ENCODE measurements around the gene GRID1. TPM values are rescaled to one million over a fixed set of nuclear protein-coding genes. Genes with fewer than 3 reads are reported as not detected.

GRID1 gene
- total RNA-seq, 1 experiment from 2014 or later = not detected

- CTCF ChIA-PET = no interaction called here
- H3K4me3 ChIP-seq = no peak overlapping the region
- TF ChIP-seq EZH2 (IDR thresholded peaks at IDR 0.05; ENCODE audit: low read depth) = no peak
- no peak for TF ChIP-seq CTCF (conservative IDR thresholded peaks at IDR 0.05)
- intact Hi-C loops (cut with micrococcal nuclease; ENCODE audit: unreplicated experiment) = no loop called here
- H4K20me1 ChIP-seq (ENCODE audit: insufficient read depth) = no peaks in the 10 kb centered on the region
- no peak overlapping the region for H3K4me2 ChIP-seq
- BruUV-seq (replicated peaks) = no TSS peak
- no peak for DNase-seq
- no peaks in the 10 kb centered on the region for H3F3A ChIP-seq (ENCODE audit: insufficient read depth, low read depth)
- H3K4me1 ChIP-seq (replicated peaks; ENCODE audit: insufficient read depth) = no peaks in the 10 kb centered on the region
- H3K79me2 ChIP-seq (ENCODE audit: low read depth) = no peaks in the 10 kb centered on the region
- H2AFZ ChIP-seq = no peak overlapping the region
- no peaks in the 10 kb centered on the region for H3K9me3 ChIP-seq (ENCODE audit: insufficient read depth, low read depth)
- H3K9me2 ChIP-seq (ENCODE audit: insufficient read depth) = no peaks in the 10 kb centered on the region
- H3K36me3 ChIP-seq (ENCODE audit: low read depth) = no peaks in the 10 kb centered on the region
- H3K27me3 ChIP-seq (ENCODE audit: insufficient read depth, low read depth) = peaks cover 7% of the 10 kb centered on the region; the same call in 1 of the 2 replicates
- no peak overlapping the region for H3K27ac ChIP-seq
- POLR2A ChIA-PET (ENCODE audit: unreplicated experiment) = no interaction called here
These were observed 295.4 kb downstream of the GRID1 start for GRCh38 chr10:86071145-86071544.

GRCh38 chr10:86070278-86070677, 296.3 kb downstream of the GRID1 start:
- ChIA-PET POLR2A (ENCODE audit: unreplicated experiment) (no interaction called here), CTCF (no interaction called here)
- H3K9me2 ChIP-seq (ENCODE audit: insufficient read depth) = no peaks in the 10 kb centered on the region
- no peaks in the 10 kb centered on the region for H3K9me3 ChIP-seq (ENCODE audit: insufficient read depth, low read depth)
- H4K20me1 ChIP-seq (ENCODE audit: insufficient read depth) = no peaks in the 10 kb centered on the region
- no peak for DNase-seq
- intact Hi-C loops (cut with micrococcal nuclease; ENCODE audit: unreplicated experiment) = no loop called here
- TF ChIP-seq CTCF (conservative IDR thresholded peaks at IDR 0.05) = no peak
- TF ChIP-seq EZH2 (IDR thresholded peaks at IDR 0.05; ENCODE audit: low read depth) = no peak
- BruUV-seq (replicated peaks) = no TSS peak
- H2AFZ ChIP-seq = no peak overlapping the region
- no peak overlapping the region for H3K4me2 ChIP-seq
- no peaks in the 10 kb centered on the region for H3F3A ChIP-seq (ENCODE audit: insufficient read depth, low read depth)
- H3K4me3 ChIP-seq = no peak overlapping the region
- peaks cover 7% of the 10 kb centered on the region; the same call in 1 of the 2 replicates for H3K27me3 ChIP-seq (ENCODE audit: insufficient read depth, low read depth)
- no peaks in the 10 kb centered on the region for H3K36me3 ChIP-seq (ENCODE audit: low read depth)
- no peaks in the 10 kb centered on the region for H3K79me2 ChIP-seq (ENCODE audit: low read depth)
- no peak overlapping the region for H3K27ac ChIP-seq
- H3K4me1 ChIP-seq (replicated peaks; ENCODE audit: insufficient read depth) = no peaks in the 10 kb centered on the region

- no peak overlapping the region for H2AFZ ChIP-seq
- DNase-seq = no peak
- ChIA-PET POLR2A (ENCODE audit: unreplicated experiment) (no interaction called here), CTCF (no interaction called here)
- H3K4me3 ChIP-seq = no peak overlapping the region
- no peaks in the 10 kb centered on the region for H3K9me3 ChIP-seq (ENCODE audit: insufficient read depth, low read depth)
- H3K79me2 ChIP-seq (ENCODE audit: low read depth) = no peaks in the 10 kb centered on the region
- intact Hi-C loops (cut with micrococcal nuclease; ENCODE audit: unreplicated experiment) = no loop called here
- BruUV-seq (replicated peaks) = no TSS peak
- no peaks in the 10 kb centered on the region for H3K4me1 ChIP-seq (replicated peaks; ENCODE audit: insufficient read depth)
- H3K27me3 ChIP-seq (ENCODE audit: insufficient read depth, low read depth) = peaks cover 7% of the 10 kb centered on the region; the same call in 1 of the 2 replicates
- H3K4me2 ChIP-seq = no peak overlapping the region
- H3F3A ChIP-seq (ENCODE audit: insufficient read depth, low read depth) = no peaks in the 10 kb centered on the region
- TF ChIP-seq CTCF (conservative IDR thresholded peaks at IDR 0.05) (no peak), EZH2 (IDR thresholded peaks at IDR 0.05; ENCODE audit: low read depth) (no peak)
- H3K9me2 ChIP-seq (ENCODE audit: insufficient read depth) = no peaks in the 10 kb centered on the region
- H3K36me3 ChIP-seq (ENCODE audit: low read depth) = no peaks in the 10 kb centered on the region
- no peak overlapping the region for H3K27ac ChIP-seq
- no peaks in the 10 kb centered on the region for H4K20me1 ChIP-seq (ENCODE audit: insufficient read depth)
These were observed 298.2 kb downstream of the GRID1 start for GRCh38 chr10:86068231-86069054.
